NB4 (cell line): ENCODE results near the gene MAN1A1.

Experiments
- CTCF ChIP-seq: IDR thresholded peaks from one replicate; pipeline ENCODE4 v1.5.1; 2012; ENCODE audit warnings: low read depth, low read length
- MYC ChIP-seq: IDR thresholded peaks from 2 replicates; pipeline ENCODE4 v1.6.1; 2011; ENCODE audit warnings: low read depth, low read length
- POLR2A ChIP-seq: IDR thresholded peaks from 2 replicates; pipeline ENCODE4 v1.6.1; 2011; ENCODE audit warnings: mild to moderate bottlenecking; ENCODE audit not compliant: insufficient read length; ENCODE audit errors: extremely low read depth

- no peak for TF ChIP-seq CTCF
- TF ChIP-seq POLR2A: no peak
- TF ChIP-seq MYC: no peak
Observed at GRCh38 chr6:119307056-119307455, 42.5 kb downstream of the MAN1A1 start.
